Fibroblast of the aortic adventitia (primary cell): ENCODE measurements around the gene EHF. TPM values are rescaled to one million over a fixed set of nuclear protein-coding genes. Genes with fewer than 3 reads are reported as not detected.

Experiments used
- DNase-seq: peaks from one replicate; pipeline ENCODE4 v3.0.0-alpha.2; 2010; ENCODE audit warnings: low read depth
- H3K4me3 ChIP-seq: 2 replicates; pipeline ENCODE4 v1.5.1; 2011; ENCODE audit warnings: low read depth, mild to moderate bottlenecking, control low read depth, low read length, moderate library complexity
- CTCF ChIP-seq: IDR thresholded peaks from 2 replicates; pipeline ENCODE4 v1.5.1; 2011; ENCODE audit warnings: mild to moderate bottlenecking, low read length, control low read depth, inconsistent platforms; ENCODE audit not compliant: insufficient read depth
- total RNA-seq: library from RNA; depleted of rRNA; stranded (reverse); fragments of >200 nt; gene quantifications from 2 replicates; pipeline ENCODE4 v1.2.3, GENCODE V29; 2012; ENCODE audit warnings: low replicate concordance

The EHF gene
- total RNA-seq, 1 donor, result 0.18 TPM

- no peak for DNase-seq
- H3K4me3 ChIP-seq, result no peak overlapping the region
- TF ChIP-seq CTCF, result no peak
Observed at GRCh38 chr11:34593085-34593484, 27.8 kb upstream of the EHF start.

- TF ChIP-seq CTCF, result no peak
- no peak for DNase-seq
- H3K4me3 ChIP-seq, result no peak overlapping the region
Observed at GRCh38 chr11:34594603-34595002, 26.3 kb upstream of the EHF start.

- H3K4me3 ChIP-seq, result no peak overlapping the region
- no peak for DNase-seq
- no peak for TF ChIP-seq CTCF
Observed at GRCh38 chr11:34595391-34595790, 25.5 kb upstream of the EHF start.

- no peak for DNase-seq
- no peak for TF ChIP-seq CTCF
- no peak overlapping the region for H3K4me3 ChIP-seq
Observed at GRCh38 chr11:34595960-34596644, 24.8 kb upstream of the EHF start.

GRCh38 chr11:34599406-34599945, 21.4 kb upstream of the EHF start:
- no peak overlapping the region for H3K4me3 ChIP-seq
- peak; percentile 82 for DNase-seq
- TF ChIP-seq CTCF, result no peak

GRCh38 chr11:34600339-34601084, 20.4 kb upstream of the EHF start:
- no peak overlapping the region for H3K4me3 ChIP-seq
- DNase-seq, result peak; percentile 53
- no peak for TF ChIP-seq CTCF
